ENCODE results near the gene C2orf92.

The C2orf92 gene

DNA sequence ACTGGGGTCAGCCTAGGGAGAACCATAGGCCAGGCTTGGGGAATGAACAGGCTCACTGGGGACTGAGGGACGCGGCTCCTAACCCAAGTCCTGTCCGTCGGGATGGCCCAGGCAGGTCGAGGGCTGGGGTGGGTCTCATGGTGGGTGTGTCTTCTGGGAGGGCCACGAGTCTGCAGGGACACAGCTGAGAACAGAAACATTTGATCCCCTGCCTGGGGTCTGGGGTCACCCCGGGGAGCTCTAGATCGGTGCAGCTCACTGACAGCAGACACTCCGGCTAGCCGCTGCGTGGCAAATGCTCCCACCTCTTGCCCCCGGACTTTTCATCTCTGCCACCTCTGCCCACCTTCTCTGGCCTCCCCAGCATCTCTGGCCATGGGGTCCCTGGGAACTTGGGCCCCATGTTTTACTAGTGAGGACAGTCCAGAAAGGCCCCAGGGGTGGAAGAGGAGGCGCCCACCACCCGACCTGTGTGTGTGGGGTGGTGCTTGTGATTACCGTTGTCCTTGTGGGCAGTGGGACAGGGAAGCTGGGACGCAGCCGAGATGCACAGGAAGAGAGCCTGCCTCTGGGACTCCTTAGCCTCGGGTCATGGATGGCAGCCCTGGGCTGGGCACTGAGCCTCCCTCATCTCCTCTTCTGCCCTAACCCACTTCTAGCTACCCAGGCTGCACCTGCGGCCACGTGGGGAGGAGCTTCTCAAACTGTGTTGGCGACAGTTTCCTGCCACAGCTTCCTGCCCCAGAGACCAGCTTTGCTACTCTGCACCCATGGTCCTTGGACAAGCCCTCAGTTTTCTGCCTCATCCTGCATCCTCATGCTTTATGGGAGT, 48.8 kb downstream of the C2orf92 start:
- peak overlapping the region in 8 of 10 experiments; percentile 10 to 51 (median 40); a peak in 15 of 20 replicates for H3K4me3 ChIP-seq
- peak overlapping the region in 10 of 11 experiments; percentile 16 to 99 (median 95); a peak in 19 of 22 replicates for H3K27ac ChIP-seq
- H3K9ac ChIP-seq: peak overlapping the region; percentile 18 to 95 (median 72); a peak in 20 of 22 replicates
- H3K27me3 ChIP-seq: no peaks in the 10 kb centered on the region
- H3K4me2 ChIP-seq: peak overlapping the region; percentile 80 to 98 (median 92)
- H3K36me3 ChIP-seq: peaks cover 0 to 26% (median 0%) of the 10 kb centered on the region in 11 experiments; a peak in 7 of 22 replicates
- peaks cover 0 to 7% (median 0%) of the 10 kb centered on the region in 11 experiments; a peak in 3 of 22 replicates for H3K9me3 ChIP-seq (replicated peaks in 1 of 11)
- H4K20me1 ChIP-seq: no peaks in the 10 kb centered on the region
- peaks cover 36 to 100% (median 96%) of the 10 kb centered on the region in 10 experiments for H3K4me1 ChIP-seq
- TF ChIP-seq Cebpa-rat (IDR thresholded peaks at IDR 0.05): no peak

- Histone ChIP-seq H3K4me1 (peaks cover 29 to 100% (median 96%) of the 10 kb centered on the region in 10 experiments), H3K9ac (peak overlapping the region in 9 of 11 experiments; percentile 6 to 95 (median 89); a peak in 18 of 22 replicates), H3K4me2 (peak overlapping the region; percentile 80 to 98 (median 92)), H3K27ac (peak overlapping the region in 8 of 11 experiments; percentile 77 to 99 (median 95); a peak in 18 of 22 replicates), H3K27me3 (no peaks in the 10 kb centered on the region), H4K20me1 (no peaks in the 10 kb centered on the region), H3K9me3 (replicated peaks in 1 of 11) (peaks cover 0 to 10% (median 0%) of the 10 kb centered on the region in 11 experiments; a peak in 3 of 22 replicates), H3K4me3 (peak overlapping the region in 8 of 10 experiments; percentile 10 to 51 (median 40); a peak in 13 of 20 replicates), H3K36me3 (peaks cover 0 to 33% (median 4%) of the 10 kb centered on the region in 11 experiments; a peak in 16 of 22 replicates)
- peak in 4 of 11 experiments; percentile 58 to 95 (median 69); a peak in 8 of 22 replicates for TF ChIP-seq Cebpa-rat (IDR thresholded peaks at IDR 0.05)
Observed at GRCh38 chr2:97718942-97719341, 49.4 kb downstream of the C2orf92 start.

GRCh38 chr2:97719362-97720155, 50.0 kb downstream of the C2orf92 start:
- H3K4me3 ChIP-seq: peak overlapping the region in 7 of 10 experiments; percentile 30 to 51 (median 40); a peak in 12 of 20 replicates
- TF ChIP-seq Cebpa-rat (IDR thresholded peaks at IDR 0.05): no peak
- peaks cover 0 to 15% (median 0%) of the 10 kb centered on the region in 11 experiments; a peak in 3 of 22 replicates for H3K9me3 ChIP-seq (replicated peaks in 1 of 11)
- H4K20me1 ChIP-seq: no peaks in the 10 kb centered on the region
- peak overlapping the region in 9 of 11 experiments; percentile 6 to 95 (median 89); a peak in 18 of 22 replicates for H3K9ac ChIP-seq
- H3K27ac ChIP-seq: peak overlapping the region in 8 of 11 experiments; percentile 77 to 99 (median 95); a peak in 18 of 22 replicates
- H3K4me2 ChIP-seq: peak overlapping the region; percentile 80 to 98 (median 92)
- peaks cover 0 to 39% (median 10%) of the 10 kb centered on the region in 11 experiments; a peak in 16 of 22 replicates for H3K36me3 ChIP-seq
- no peaks in the 10 kb centered on the region for H3K27me3 ChIP-seq
- peaks cover 25 to 100% (median 96%) of the 10 kb centered on the region in 10 experiments for H3K4me1 ChIP-seq

DNA sequence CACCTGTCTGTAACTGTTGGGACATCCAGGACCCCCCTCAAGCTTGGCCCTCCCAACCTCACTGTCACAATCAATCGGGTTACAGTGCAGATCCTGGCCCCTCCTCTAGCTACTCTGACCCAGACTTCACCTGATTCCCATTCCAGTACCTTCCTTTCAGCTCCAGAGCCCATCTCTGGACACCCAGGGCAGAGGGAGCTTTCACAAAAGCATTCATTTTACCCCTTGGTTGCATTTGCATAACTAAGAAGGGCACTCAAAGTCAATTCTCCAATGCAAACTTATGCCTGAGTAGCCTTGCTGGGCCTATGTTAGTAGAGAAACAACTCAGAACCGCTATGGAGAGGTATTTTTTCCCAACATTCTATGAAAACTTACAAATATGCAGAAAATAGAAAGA, 51.2 kb downstream of the C2orf92 start:
- Histone ChIP-seq H3K9me3 (replicated peaks in 1 of 11) (peaks cover 0 to 15% (median 0%) of the 10 kb centered on the region in 11 experiments; a peak in 3 of 22 replicates), H3K27ac (peak overlapping the region in 8 of 11 experiments; percentile 77 to 99 (median 95); a peak in 15 of 22 replicates), H4K20me1 (no peaks in the 10 kb centered on the region), H3K36me3 (peaks cover 0 to 50% (median 12%) of the 10 kb centered on the region in 11 experiments; a peak in 16 of 22 replicates), H3K4me1 (peaks cover 31 to 100% (median 96%) of the 10 kb centered on the region in 10 experiments), H3K4me2 (peak overlapping the region in 9 of 11 experiments; percentile 88 to 98 (median 93); a peak in 16 of 22 replicates), H3K27me3 (no peaks in the 10 kb centered on the region), H3K4me3 (no peak overlapping the region), H3K9ac (peak overlapping the region in 5 of 11 experiments; percentile 69 to 95 (median 89); a peak in 8 of 22 replicates)
- no peak for TF ChIP-seq Cebpa-rat (IDR thresholded peaks at IDR 0.05)

DNA sequence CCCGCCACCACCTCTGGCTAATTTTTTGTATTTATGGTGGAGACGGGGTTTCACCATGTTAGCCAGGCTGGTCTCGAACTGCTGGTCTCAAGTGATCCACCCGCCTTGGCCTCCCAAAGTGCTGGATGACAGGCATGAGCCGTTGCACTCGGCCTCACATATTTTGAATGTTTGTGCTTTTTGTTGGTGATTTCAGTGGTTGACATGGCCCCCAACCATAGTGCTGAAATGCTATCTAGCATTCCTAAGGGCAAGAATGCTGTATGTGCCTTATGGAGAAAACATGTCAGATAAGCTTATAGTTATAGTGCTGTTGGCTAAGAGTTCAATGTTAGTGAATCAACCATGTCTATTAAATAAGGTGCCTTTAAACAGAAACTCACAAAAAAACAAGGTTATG, 52.7 kb downstream of the C2orf92 start:
- peak overlapping the region in 1 of 11 experiments; percentile 12; a peak in 1 of 22 replicates for H3K9ac ChIP-seq
- H3K27ac ChIP-seq: peak overlapping the region in 5 of 11 experiments; percentile 9 to 98 (median 39); a peak in 7 of 22 replicates
- H3K36me3 ChIP-seq: peaks cover 0 to 58% (median 12%) of the 10 kb centered on the region in 11 experiments; a peak in 16 of 22 replicates
- TF ChIP-seq Cebpa-rat (IDR thresholded peaks at IDR 0.05): no peak
- peak overlapping the region in 4 of 11 experiments; percentile 89 to 98 (median 97); a peak in 8 of 22 replicates for H3K4me2 ChIP-seq
- H3K9me3 ChIP-seq (replicated peaks in 1 of 11): peaks cover 0 to 15% (median 0%) of the 10 kb centered on the region in 11 experiments; a peak in 3 of 22 replicates
- H3K4me1 ChIP-seq: peaks cover 46 to 100% (median 96%) of the 10 kb centered on the region in 10 experiments
- no peaks in the 10 kb centered on the region for H4K20me1 ChIP-seq
- H3K4me3 ChIP-seq: no peak overlapping the region
- H3K27me3 ChIP-seq: no peaks in the 10 kb centered on the region

DNA sequence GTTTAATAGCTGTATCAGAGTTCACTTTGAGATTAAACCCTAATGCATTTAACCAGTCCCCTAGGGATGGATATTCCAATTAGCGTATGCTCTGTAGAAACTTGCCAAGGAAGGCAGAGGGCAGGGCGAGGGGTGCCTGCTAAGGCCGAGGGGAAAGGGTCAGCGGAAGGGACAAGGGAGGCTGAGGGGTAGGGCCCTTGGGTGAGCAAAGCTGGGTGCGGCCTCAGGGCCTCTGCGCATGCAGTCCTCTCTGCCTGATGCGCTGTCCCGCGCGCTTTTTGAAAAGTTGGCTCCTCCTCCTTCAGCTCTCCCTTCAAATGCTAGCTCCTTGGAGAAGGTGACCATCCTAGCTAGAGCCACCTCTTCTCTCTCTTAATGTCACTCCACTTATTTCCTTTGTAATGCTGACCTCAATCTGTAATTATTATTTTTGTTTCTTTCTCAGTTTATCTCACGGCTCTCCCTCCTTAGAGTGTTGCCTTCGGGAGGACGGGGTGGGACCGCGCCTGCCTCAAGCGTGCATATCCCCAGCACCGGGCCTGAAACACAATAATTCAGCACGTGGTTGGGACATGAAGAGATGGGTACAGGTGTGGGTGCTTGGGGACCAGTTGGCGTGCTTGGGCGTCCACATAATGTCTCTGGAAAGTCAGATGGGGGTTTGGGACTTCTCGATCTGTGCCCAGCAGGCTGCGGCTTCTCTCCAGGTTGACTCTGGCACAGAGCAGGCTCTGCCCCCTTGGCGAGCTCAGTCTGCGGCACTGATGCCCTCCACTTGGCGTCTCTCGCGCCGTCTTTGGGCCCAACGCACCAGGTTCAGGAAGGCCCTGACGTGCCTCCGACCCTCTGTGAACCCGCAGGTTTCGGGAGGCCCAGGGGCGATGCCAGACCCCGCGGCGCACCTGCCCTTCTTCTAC, 53.9 kb downstream of the C2orf92 start:
- Histone ChIP-seq H3K4me3 (no peak overlapping the region), H3K9me3 (replicated peaks in 1 of 11) (peaks cover 0 to 15% (median 0%) of the 10 kb centered on the region in 11 experiments; a peak in 3 of 22 replicates), H3K27ac (peak overlapping the region in 5 of 11 experiments; percentile 73 to 98 (median 85); a peak in 11 of 22 replicates), H3K4me1 (peaks cover 46 to 100% (median 96%) of the 10 kb centered on the region in 10 experiments), H3K36me3 (peaks cover 0 to 60% (median 12%) of the 10 kb centered on the region in 11 experiments; a peak in 16 of 22 replicates), H3K9ac (peak overlapping the region in 3 of 11 experiments; percentile 14 to 30 (median 16); a peak in 3 of 22 replicates), H3K27me3 (no peaks in the 10 kb centered on the region), H3K4me2 (peak overlapping the region in 6 of 11 experiments; percentile 72 to 97 (median 87); a peak in 10 of 22 replicates), H4K20me1 (no peaks in the 10 kb centered on the region)
- no peak for TF ChIP-seq Cebpa-rat (IDR thresholded peaks at IDR 0.05)

DNA sequence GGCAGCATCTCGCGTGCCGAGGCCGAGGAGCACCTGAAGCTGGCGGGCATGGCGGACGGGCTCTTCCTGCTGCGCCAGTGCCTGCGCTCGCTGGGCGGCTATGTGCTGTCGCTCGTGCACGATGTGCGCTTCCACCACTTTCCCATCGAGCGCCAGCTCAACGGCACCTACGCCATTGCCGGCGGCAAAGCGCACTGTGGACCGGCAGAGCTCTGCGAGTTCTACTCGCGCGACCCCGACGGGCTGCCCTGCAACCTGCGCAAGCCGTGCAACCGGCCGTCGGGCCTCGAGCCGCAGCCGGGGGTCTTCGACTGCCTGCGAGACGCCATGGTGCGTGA, 54.5 kb downstream of the C2orf92 start:
- Histone ChIP-seq H3K4me1 (peaks cover 44 to 100% (median 96%) of the 10 kb centered on the region in 10 experiments), H3K36me3 (peaks cover 0 to 62% (median 12%) of the 10 kb centered on the region in 11 experiments; a peak in 16 of 22 replicates), H3K4me3 (no peak overlapping the region), H3K9me3 (replicated peaks in 1 of 11) (peaks cover 0 to 15% (median 0%) of the 10 kb centered on the region in 11 experiments; a peak in 3 of 22 replicates), H3K27ac (peak overlapping the region in 6 of 11 experiments; percentile 71 to 98 (median 84); a peak in 11 of 22 replicates), H4K20me1 (no peaks in the 10 kb centered on the region), H3K9ac (peak overlapping the region in 2 of 11 experiments; percentile 78; a peak in 3 of 22 replicates), H3K4me2 (peak overlapping the region in 8 of 11 experiments; percentile 72 to 97 (median 84); a peak in 14 of 22 replicates), H3K27me3 (no peaks in the 10 kb centered on the region)
- no peak for TF ChIP-seq Cebpa-rat (IDR thresholded peaks at IDR 0.05)

Measured in BLaER1 treated with 17β-estradiol and CSF1 and Interleukin-3, amounts not matched to agents 10 nM and 100 nM (cell line).